GM21786 (cell line): Measurements from ENCODE around the gene PDXK.

ENCODE experiments used
- ATAC-seq: cut with Tn5 transposase; IDR thresholded peaks from one replicate; pipeline ENCODE4 v1.9.1; 2021; ENCODE audit not compliant: unreplicated experiment

Gene PDXK

GRCh38 chr21:43778469-43779335 lies 59.8 kb downstream of the PDXK start:
- no peak for ATAC-seq

- no peak for ATAC-seq
Measured at GRCh38 chr21:43779660-43780059, 60.7 kb downstream of the PDXK start.

- no peak for ATAC-seq
Measured at GRCh38 chr21:43781846-43782245, 62.9 kb downstream of the PDXK start.

GRCh38 chr21:43782431-43783097 lies 63.6 kb downstream of the PDXK start:
- ATAC-seq = no peak

GRCh38 chr21:43783098-43783700 lies 64.3 kb downstream of the PDXK start:
- ATAC-seq = no peak

- no peak for ATAC-seq
Measured at GRCh38 chr21:43785134-43785533, 66.2 kb downstream of the PDXK start.

- ATAC-seq = no peak
Measured at GRCh38 chr21:43786300-43786806, 67.4 kb downstream of the PDXK start.

- no peak for ATAC-seq
Measured at GRCh38 chr21:43786807-43787440, 68.0 kb downstream of the PDXK start.

GRCh38 chr21:43789276-43790009 lies 70.5 kb downstream of the PDXK start, which contains the start of gene RRP1:
Gene RRP1 (plus strand): TSS chr21:43789577. CDS start chr21:43789630, 53 bp downstream.
- ATAC-seq = peak; percentile 75

- no peak for ATAC-seq
Measured at GRCh38 chr21:43790010-43790524, 71.1 kb downstream of the PDXK start.

- ATAC-seq = no peak
Measured at GRCh38 chr21:43792406-43792805, 73.5 kb downstream of the PDXK start.

- ATAC-seq = no peak
Measured at GRCh38 chr21:43793243-43793642, 74.3 kb downstream of the PDXK start.

GRCh38 chr21:43794311-43794710 lies 75.4 kb downstream of the PDXK start:
- ATAC-seq = no peak

- no peak for ATAC-seq
Measured at GRCh38 chr21:43794857-43795256, 75.9 kb downstream of the PDXK start.

GRCh38 chr21:43797415-43797814 lies 78.5 kb downstream of the PDXK start:
- ATAC-seq = no peak

- no peak for ATAC-seq
Measured at GRCh38 chr21:43797925-43798715, 79.2 kb downstream of the PDXK start.

GRCh38 chr21:43799301-43799840 lies 80.4 kb downstream of the PDXK start:
- ATAC-seq = no peak

- ATAC-seq = no peak
Measured at GRCh38 chr21:43800124-43800523, 81.2 kb downstream of the PDXK start.

GRCh38 chr21:43800566-43800965 lies 81.6 kb downstream of the PDXK start:
- no peak for ATAC-seq
